Cardiac fibroblast (primary cell): Measurements from ENCODE around the gene PTPRD.

Experiments
- DNase-seq, 2 donors: peaks; one replicate each; pipeline versions ENCODE4 v3.0.0 to v3.0.0-alpha.2; 2010; ENCODE audit warnings: low read depth in 2 of 2
- H3K4me3 ChIP-seq, 2 donors: replicated peaks in 1 of 2; 1 replicate in 1 of 2; 2 replicates in 1 of 2; pipeline ENCODE4 v1.5.1; 2011; ENCODE audit warnings: low read depth in 2 of 2, low read length in 2 of 2, mild to moderate bottlenecking in 2 of 2, moderate library complexity in 1 of 2
- TF ChIP-seq, protein P1 (sequence below): IDR thresholded peaks from one replicate; pipeline ENCODE4 v1.5.1; 2011; ENCODE audit warnings: low read depth, mild to moderate bottlenecking, low read length, inconsistent platforms

PTPRD gene

DNA sequence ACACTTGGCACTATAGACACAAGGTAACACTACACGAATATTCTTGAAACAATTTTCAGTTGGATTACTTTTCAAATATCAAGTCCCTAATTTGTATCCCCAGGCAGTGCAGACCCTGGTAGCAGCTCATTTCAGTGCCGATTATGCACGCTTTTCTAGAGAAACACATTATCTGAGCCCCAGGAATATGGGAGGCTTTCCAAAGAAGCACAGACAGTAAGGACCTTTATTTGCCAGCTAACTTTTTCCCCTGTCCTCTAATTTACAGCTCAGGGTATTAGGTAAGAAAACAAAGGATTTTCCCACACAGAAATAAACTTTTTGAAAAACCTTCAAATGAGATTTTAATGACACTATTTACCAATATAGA is 1961.0 kb downstream of the PTPRD start:
- H3K4me3 ChIP-seq: no peak overlapping the region
- TF ChIP-seq, protein P1, sequence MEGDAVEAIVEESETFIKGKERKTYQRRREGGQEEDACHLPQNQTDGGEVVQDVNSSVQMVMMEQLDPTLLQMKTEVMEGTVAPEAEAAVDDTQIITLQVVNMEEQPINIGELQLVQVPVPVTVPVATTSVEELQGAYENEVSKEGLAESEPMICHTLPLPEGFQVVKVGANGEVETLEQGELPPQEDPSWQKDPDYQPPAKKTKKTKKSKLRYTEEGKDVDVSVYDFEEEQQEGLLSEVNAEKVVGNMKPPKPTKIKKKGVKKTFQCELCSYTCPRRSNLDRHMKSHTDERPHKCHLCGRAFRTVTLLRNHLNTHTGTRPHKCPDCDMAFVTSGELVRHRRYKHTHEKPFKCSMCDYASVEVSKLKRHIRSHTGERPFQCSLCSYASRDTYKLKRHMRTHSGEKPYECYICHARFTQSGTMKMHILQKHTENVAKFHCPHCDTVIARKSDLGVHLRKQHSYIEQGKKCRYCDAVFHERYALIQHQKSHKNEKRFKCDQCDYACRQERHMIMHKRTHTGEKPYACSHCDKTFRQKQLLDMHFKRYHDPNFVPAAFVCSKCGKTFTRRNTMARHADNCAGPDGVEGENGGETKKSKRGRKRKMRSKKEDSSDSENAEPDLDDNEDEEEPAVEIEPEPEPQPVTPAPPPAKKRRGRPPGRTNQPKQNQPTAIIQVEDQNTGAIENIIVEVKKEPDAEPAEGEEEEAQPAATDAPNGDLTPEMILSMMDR: no peak
- no peak for DNase-seq

DNA sequence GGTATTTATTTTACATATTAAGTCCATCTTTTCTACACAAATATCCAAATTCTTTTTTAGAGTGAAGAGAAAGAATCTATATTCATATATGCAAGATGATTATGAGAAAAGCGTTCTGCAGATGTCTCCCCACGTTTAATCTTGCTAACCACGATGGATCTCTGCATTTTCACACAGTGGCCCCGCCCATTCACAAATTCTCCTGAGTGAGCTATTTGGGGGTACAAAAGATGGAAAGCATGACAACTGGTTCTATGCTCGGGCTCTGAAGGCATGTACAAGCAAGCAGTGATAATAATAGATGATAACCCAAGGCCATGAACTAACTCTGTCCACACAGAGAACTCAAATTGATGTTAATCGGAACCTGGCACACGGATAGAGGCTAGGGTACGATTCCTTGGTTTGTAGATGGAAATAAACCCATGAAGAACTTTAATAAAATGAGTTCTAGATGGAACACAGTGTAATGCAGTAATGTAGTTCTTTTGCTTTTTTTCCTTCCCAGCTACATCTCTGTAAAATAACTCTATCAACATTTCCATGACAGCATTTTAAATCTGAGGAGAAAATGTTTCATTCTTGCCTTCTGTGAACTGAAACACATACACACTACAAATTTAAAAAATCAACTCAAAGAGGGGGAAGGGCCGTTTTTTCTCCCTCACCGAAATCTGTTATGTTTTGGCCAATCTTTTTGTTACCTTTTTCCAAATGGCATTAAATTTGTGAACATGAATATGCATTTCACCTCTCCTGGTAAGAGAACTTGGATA is 1961.5 kb downstream of the PTPRD start:
- no peak overlapping the region for H3K4me3 ChIP-seq
- TF ChIP-seq, protein P1: no peak
- no peak for DNase-seq

DNA sequence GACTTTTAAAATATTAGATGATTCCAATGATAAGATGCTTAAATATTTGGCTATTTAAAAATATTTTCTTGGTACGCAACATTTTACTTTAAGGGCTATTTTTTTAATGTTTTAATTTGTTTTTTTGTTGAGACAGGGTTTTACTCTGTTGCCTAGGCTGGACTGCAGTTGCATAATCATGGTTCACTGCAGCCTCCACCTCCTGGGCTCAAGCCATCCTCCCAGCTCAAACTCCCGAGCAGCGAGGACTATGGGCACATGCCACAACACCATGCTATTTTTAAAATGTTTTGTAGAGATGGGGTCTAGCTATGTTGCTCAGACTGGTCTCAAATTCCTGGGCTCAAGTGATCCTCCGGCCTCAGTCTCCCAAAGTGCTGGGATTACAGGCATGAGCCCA is 1963.0 kb downstream of the PTPRD start:
- TF ChIP-seq, protein P1: no peak
- no peak overlapping the region for H3K4me3 ChIP-seq
- no peak for DNase-seq

DNA sequence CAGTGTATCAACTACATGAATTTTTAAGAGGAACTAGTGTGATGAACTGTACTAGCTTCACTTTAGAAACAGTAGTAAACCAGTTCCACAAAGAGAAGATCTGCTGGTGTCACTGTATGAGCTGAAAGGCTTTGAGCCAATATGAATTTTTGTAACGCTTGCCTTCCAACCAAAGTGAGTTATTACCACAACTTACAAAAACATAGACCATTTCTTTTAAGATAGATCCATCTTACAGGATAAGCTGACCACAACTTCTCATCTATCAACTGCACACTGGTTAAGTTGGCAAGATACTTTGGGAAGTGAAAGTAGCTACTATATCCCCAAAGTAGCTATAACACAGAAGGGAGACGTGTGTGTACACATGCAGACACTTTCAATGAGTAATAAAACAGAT is 1963.6 kb downstream of the PTPRD start:
- no peak overlapping the region for H3K4me3 ChIP-seq
- no peak for DNase-seq
- TF ChIP-seq, protein P1: no peak

DNA sequence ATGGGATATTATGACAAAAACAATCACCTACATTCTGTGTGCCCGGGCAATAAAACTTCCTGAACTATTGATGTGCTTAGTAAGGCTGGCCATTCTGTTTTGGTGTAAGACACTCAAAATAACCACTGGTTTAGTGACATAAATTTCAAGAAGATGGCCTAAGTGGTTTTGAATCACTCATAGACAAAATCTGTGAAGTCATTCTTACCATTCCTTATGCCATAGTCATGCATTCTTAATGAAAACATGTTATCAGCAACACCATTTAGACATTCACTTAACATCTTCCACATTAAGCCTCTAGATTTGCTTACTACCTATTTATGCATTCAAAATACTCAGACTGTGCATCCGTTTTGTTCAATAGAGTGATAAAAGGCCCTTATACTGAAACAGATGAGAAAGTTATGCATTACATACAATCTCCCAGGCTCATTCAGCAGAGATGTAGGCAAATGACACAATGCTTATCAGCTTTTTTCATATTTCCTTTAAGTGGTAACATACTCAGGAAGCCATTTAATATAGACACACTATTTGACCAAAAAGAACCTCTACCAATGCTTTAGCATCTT is 1964.4 kb downstream of the PTPRD start:
- H3K4me3 ChIP-seq: no peak overlapping the region
- TF ChIP-seq, protein P1: no peak
- peak in 1 of 2 donors; percentile 4 for DNase-seq

DNA sequence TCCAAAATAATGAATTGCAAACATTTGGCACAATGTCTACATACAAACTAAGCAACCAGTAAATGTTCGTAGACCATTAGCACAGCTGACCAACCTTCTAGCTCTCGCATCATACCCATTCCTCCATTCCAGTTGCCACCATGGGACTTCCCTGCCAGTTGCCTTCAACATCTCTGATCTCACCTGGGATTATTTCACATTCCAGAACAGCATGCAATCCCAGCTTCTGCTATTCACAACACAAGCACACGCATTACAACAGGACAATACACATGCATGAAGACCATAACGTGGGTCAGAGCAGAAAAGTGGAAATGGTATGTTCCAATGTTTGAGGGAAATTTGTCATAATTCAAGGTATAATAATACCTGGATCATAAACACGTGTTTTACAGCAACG is 1965.0 kb downstream of the PTPRD start:
- no peak for DNase-seq
- H3K4me3 ChIP-seq: no peak overlapping the region
- TF ChIP-seq, protein P1: no peak
